Epithelial cell of proximal tubule (primary cell): Measurements from ENCODE around the gene ARHGEF1. TPM values are rescaled to one million over a fixed set of nuclear protein-coding genes. Genes with fewer than 3 reads are reported as not detected.

Source experiments
- DNase-seq: peaks from one replicate; pipeline ENCODE4 v3.0.0-alpha.2; 2011; ENCODE audit warnings: low read depth
- H3K4me3 ChIP-seq: 2 replicates; pipeline ENCODE4 v1.5.1; 2011; ENCODE audit warnings: low read depth, mild to moderate bottlenecking, low read length
- CTCF ChIP-seq: conservative IDR thresholded peaks from 2 replicates; pipeline ENCODE4 v1.5.1; 2012; ENCODE audit warnings: low read depth, mild to moderate bottlenecking, low read length
- total RNA-seq: library from RNA; depleted of rRNA; stranded (reverse); fragments of >200 nt; gene quantifications from 2 replicates; pipeline ENCODE4 v1.2.3, GENCODE V29; 2015

The ARHGEF1 gene
- total RNA-seq, 1 donor from 2014 or later: 65.9 TPM

DNA sequence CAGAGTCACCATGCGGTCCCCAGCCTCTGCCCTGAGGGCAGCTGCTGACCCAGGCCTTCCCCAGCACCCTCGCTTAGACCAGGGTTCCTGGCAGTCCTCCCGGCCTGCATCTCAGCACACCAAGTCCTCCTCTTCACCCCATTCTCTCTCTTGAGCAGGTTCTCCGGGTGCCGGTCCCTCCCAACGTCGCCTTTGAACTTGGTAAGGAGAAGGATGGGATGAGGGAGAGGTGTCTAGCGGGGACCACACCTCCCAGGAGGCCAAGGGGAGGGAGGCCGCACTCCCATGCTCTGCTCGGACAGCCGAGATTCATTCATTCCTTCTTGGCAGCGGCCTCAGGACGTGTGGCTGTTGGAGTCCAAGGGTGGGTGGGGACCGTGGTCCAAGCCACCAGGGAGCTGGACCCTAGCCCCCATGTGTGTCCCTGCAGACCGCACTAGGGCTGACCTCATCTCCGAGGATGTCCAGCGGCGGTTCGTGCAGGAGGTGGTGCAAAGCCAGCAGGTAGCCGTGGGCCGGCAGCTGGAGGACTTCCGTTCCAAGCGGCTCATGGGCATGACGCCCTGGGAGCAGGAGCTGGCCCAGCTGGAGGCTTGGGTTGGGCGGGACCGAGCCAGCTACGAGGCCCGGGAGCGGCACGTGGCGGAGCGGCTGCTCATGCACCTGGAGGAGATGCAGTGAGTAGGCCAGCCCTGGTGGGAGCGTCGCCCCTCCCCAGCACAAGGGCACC lies 9.4 kb downstream of the ARHGEF1 start:
- DNase-seq: no peak
- H3K4me3 ChIP-seq: no peak overlapping the region
- TF ChIP-seq CTCF: no peak

GRCh38 chr19:41893899-41894298 lies 10.9 kb downstream of the ARHGEF1 start:
- no peak for DNase-seq

DNA sequence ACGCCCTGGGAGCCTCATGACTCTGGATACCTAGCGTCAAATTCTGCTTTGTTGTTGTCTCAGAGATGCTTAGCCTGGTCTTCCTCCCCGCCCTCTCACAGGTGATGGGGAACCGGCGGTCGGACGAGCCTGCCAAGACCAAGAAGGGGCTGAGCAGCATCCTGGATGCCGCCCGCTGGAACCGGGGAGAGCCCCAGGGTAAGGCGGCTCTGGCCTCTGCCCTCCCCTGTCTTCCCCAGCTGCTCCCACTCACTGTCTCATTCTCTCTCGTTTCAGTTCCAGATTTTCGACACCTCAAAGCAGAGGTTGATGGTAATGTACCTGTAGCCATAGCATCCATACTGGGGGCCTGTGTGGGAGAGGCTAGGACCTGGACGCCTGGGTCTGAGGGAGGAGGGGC lies 11.4 kb downstream of the ARHGEF1 start:
- TF ChIP-seq CTCF: no peak
- DNase-seq: no peak
- H3K4me3 ChIP-seq: no peak overlapping the region

More at GRCh38 chr19:41893899-41894298, 10.9 kb downstream of the ARHGEF1 start:
- H3K4me3 ChIP-seq: no peak overlapping the region
- no peak for TF ChIP-seq CTCF

DNA sequence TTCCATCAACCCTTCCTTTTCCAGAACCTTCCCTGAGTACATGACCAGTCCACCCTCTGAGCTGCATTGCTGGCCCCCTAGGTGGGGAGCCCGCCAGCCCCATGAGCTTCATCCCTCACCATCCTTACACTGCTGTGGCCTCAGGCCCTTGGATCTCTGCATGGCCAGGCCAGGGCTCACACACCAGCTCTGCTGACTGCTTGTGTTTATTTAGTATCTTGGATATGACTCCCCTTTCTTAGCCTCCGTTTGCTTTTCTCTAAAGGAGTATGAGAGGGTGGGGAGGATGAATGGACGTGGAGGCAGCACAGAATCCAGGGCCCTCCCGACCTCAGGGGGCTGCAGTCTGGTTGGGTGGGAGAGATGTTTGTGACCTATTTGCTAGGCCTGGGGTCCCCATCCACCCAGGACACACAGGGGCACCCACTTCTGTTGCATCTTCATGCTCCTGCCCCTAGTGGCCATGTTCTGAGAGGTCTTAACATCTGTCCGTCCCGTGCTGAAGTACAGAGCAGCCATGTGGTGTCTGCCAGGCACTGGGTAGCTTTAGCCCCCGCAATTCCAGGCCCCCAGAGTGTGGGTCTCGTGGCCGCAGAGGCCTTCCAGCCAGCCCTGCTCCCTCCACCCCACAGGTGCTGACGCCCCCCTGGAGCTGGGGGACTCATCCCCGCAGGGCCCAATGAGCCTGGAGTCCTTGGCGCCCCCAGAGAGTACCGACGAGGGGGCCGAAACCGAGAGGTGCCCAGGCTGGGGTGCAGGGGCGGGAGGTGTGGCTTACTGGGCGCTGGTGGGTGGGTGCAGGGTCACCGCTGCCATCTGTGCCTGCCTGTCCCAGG lies 13.0 kb downstream of the ARHGEF1 start:
- H3K4me3 ChIP-seq: no peak overlapping the region
- peak; percentile 42 for TF ChIP-seq CTCF
- no peak for DNase-seq

GRCh38 chr19:41896581-41896942 lies 13.6 kb downstream of the ARHGEF1 start:
- TF ChIP-seq CTCF: no peak
- no peak overlapping the region for H3K4me3 ChIP-seq
- DNase-seq: no peak

DNA sequence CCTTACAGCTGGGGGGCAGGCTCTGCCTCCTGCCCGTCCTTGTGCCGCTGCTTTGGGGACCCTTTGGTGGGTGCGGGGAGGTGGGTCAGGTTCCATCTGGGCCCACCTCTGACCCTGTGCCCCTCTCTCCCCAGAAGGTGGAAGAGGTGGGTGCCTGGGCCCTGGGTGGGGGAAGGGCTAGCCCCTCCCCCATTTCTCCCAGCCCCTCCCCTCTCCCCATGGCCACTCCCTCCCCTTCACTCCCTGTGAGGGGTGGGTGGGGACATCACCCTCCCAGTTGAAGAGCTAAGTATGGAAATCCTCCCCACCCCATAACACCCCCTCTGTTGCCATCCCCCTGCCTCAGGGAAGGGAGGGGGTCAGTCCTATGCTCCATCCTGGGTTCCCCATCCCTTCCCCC lies 14.2 kb downstream of the ARHGEF1 start:
- no peak for TF ChIP-seq CTCF
- no peak for DNase-seq
- H3K4me3 ChIP-seq: no peak overlapping the region
